ENCODE measurements around the gene HCK. TPM values are rescaled to one million over a fixed set of nuclear protein-coding genes. Genes with fewer than 3 reads are reported as not detected.
A peak's percentile ranks its signal among the peaks of the same experiment; 100 is the strongest.

HCK gene
- total RNA-seq = under 1 TPM; 0.13 to 0.15 TPM

GRCh38 chr20:32052090-32052777 lies at the start of gene HCK:
Gene HCK (plus strand): TSS chr20:32052242.
- ATAC-seq (replicated peaks) = peak; percentile 42
- peaks cover 10% of the 10 kb centered on the region for H3K4me1 Mint-ChIP-seq
- H3K27me3 Mint-ChIP-seq = peaks cover 48% of the 10 kb centered on the region
- H3K4me3 Mint-ChIP-seq = peak within 1 kb of the TSS; percentile 69
- no peaks in the 10 kb centered on the region for H3K9me3 Mint-ChIP-seq
- no peak within 1 kb of the TSS for H3K27ac Mint-ChIP-seq
- no peaks in the 10 kb centered on the region for H3K36me3 Mint-ChIP-seq (ENCODE audit: low read depth)

GRCh38 chr20:32003325-32003724 lies 48.7 kb upstream of the HCK start:
- no peak for ATAC-seq (replicated peaks)
- H3K4me3 Mint-ChIP-seq = no peak overlapping the region
- no peaks in the 10 kb centered on the region for H3K36me3 Mint-ChIP-seq (ENCODE audit: low read depth)
- H3K4me1 Mint-ChIP-seq = no peaks in the 10 kb centered on the region
- no peak overlapping the region for H3K27ac Mint-ChIP-seq
- no peaks in the 10 kb centered on the region for H3K9me3 Mint-ChIP-seq
- no peaks in the 10 kb centered on the region for H3K27me3 Mint-ChIP-seq

- ATAC-seq (replicated peaks) = no peak
- Mint-ChIP-seq H3K27me3 (no peaks in the 10 kb centered on the region), H3K9me3 (no peaks in the 10 kb centered on the region), H3K27ac (no peak overlapping the region), H3K4me3 (no peak overlapping the region), H3K36me3 (ENCODE audit: low read depth) (no peaks in the 10 kb centered on the region), H3K4me1 (no peaks in the 10 kb centered on the region)
Measured at GRCh38 chr20:32004963-32005362, 47.1 kb upstream of the HCK start.

- H3K27me3 Mint-ChIP-seq = no peaks in the 10 kb centered on the region
- ATAC-seq (replicated peaks) = no peak
Measured at GRCh38 chr20:32006053-32006452, 46.0 kb upstream of the HCK start.

GRCh38 chr20:32006841-32007786 lies 44.9 kb upstream of the HCK start:
- Mint-ChIP-seq H3K9me3 (no peaks in the 10 kb centered on the region), H3K4me3 (no peak overlapping the region), H3K4me1 (no peaks in the 10 kb centered on the region), H3K27ac (no peak overlapping the region), H3K36me3 (ENCODE audit: low read depth) (no peaks in the 10 kb centered on the region), H3K27me3 (no peaks in the 10 kb centered on the region)
- no peak for ATAC-seq (replicated peaks)

More at GRCh38 chr20:32006053-32006452, 46.0 kb upstream of the HCK start:
- Mint-ChIP-seq H3K4me1 (no peaks in the 10 kb centered on the region), H3K36me3 (ENCODE audit: low read depth) (no peaks in the 10 kb centered on the region), H3K9me3 (no peaks in the 10 kb centered on the region), H3K27ac (no peak overlapping the region), H3K4me3 (no peak overlapping the region)

GRCh38 chr20:32007787-32008616 lies 44.0 kb upstream of the HCK start:
- H3K4me3 Mint-ChIP-seq = no peak overlapping the region
- no peaks in the 10 kb centered on the region for H3K4me1 Mint-ChIP-seq
- H3K9me3 Mint-ChIP-seq = no peaks in the 10 kb centered on the region
- H3K27ac Mint-ChIP-seq = no peak overlapping the region
- H3K27me3 Mint-ChIP-seq = no peaks in the 10 kb centered on the region
- no peaks in the 10 kb centered on the region for H3K36me3 Mint-ChIP-seq (ENCODE audit: low read depth)
- no peak for ATAC-seq (replicated peaks)

GRCh38 chr20:32009564-32009963 lies 42.5 kb upstream of the HCK start:
- Mint-ChIP-seq H3K27me3 (peaks cover 1% of the 10 kb centered on the region), H3K4me3 (no peak overlapping the region), H3K9me3 (no peaks in the 10 kb centered on the region), H3K27ac (no peak overlapping the region), H3K4me1 (no peaks in the 10 kb centered on the region), H3K36me3 (ENCODE audit: low read depth) (no peaks in the 10 kb centered on the region)
- ATAC-seq (replicated peaks) = no peak

GRCh38 chr20:32010101-32010500 lies 41.9 kb upstream of the HCK start, which contains the start of gene CCM2L:
Gene CCM2L (plus strand): TSS chr20:32010438. CDS start chr20:32010455, 17 bp downstream.
- H3K9me3 Mint-ChIP-seq = no peaks in the 10 kb centered on the region
- no peak within 1 kb of the TSS for H3K4me3 Mint-ChIP-seq
- no peak within 1 kb of the TSS for H3K27ac Mint-ChIP-seq
- no peak for ATAC-seq (replicated peaks)
- H3K4me1 Mint-ChIP-seq = no peaks in the 10 kb centered on the region
- H3K36me3 Mint-ChIP-seq (ENCODE audit: low read depth) = no peaks in the 10 kb centered on the region
- peaks cover 7% of the 10 kb centered on the region for H3K27me3 Mint-ChIP-seq

GRCh38 chr20:32010666-32011065 lies 41.4 kb upstream of the HCK start:
- H3K27ac Mint-ChIP-seq = no peak overlapping the region
- H3K4me3 Mint-ChIP-seq = no peak overlapping the region
- peaks cover 11% of the 10 kb centered on the region for H3K27me3 Mint-ChIP-seq
- no peaks in the 10 kb centered on the region for H3K36me3 Mint-ChIP-seq (ENCODE audit: low read depth)
- H3K9me3 Mint-ChIP-seq = no peaks in the 10 kb centered on the region
- no peak for ATAC-seq (replicated peaks)
- H3K4me1 Mint-ChIP-seq = no peaks in the 10 kb centered on the region

- no peak for ATAC-seq (replicated peaks)
Measured at GRCh38 chr20:32012159-32012688, 39.8 kb upstream of the HCK start.

GRCh38 chr20:32013326-32013725 lies 38.7 kb upstream of the HCK start:
- H3K4me3 Mint-ChIP-seq = no peak overlapping the region
- no peaks in the 10 kb centered on the region for H3K9me3 Mint-ChIP-seq
- H3K4me1 Mint-ChIP-seq = no peaks in the 10 kb centered on the region
- H3K27me3 Mint-ChIP-seq = peaks cover 25% of the 10 kb centered on the region
- no peak overlapping the region for H3K27ac Mint-ChIP-seq
- no peak for ATAC-seq (replicated peaks)
- no peaks in the 10 kb centered on the region for H3K36me3 Mint-ChIP-seq (ENCODE audit: low read depth)

More at GRCh38 chr20:32012159-32012688, 39.8 kb upstream of the HCK start:
- Mint-ChIP-seq H3K36me3 (ENCODE audit: low read depth) (no peaks in the 10 kb centered on the region), H3K27ac (no peak overlapping the region), H3K4me1 (no peaks in the 10 kb centered on the region), H3K27me3 (peaks cover 18% of the 10 kb centered on the region), H3K4me3 (no peak overlapping the region), H3K9me3 (no peaks in the 10 kb centered on the region)

- peaks cover 54% of the 10 kb centered on the region for H3K27me3 Mint-ChIP-seq
- no peak for ATAC-seq (replicated peaks)
- peaks cover 14% of the 10 kb centered on the region for H3K4me1 Mint-ChIP-seq
- no peaks in the 10 kb centered on the region for H3K36me3 Mint-ChIP-seq (ENCODE audit: low read depth)
- peak overlapping the region; percentile 70 for H3K4me3 Mint-ChIP-seq
- H3K9me3 Mint-ChIP-seq = no peaks in the 10 kb centered on the region
- H3K27ac Mint-ChIP-seq = no peak overlapping the region
Measured at GRCh38 chr20:32017711-32018251, 34.3 kb upstream of the HCK start.

GRCh38 chr20:32018269-32019155 lies 33.5 kb upstream of the HCK start:
- Mint-ChIP-seq H3K27me3 (peaks cover 60% of the 10 kb centered on the region), H3K9me3 (no peaks in the 10 kb centered on the region), H3K4me3 (peak overlapping the region; percentile 70), H3K27ac (no peak overlapping the region), H3K36me3 (ENCODE audit: low read depth) (no peaks in the 10 kb centered on the region), H3K4me1 (peaks cover 14% of the 10 kb centered on the region)
- peak; percentile 58 for ATAC-seq (replicated peaks)
